Astrocyte (in vitro differentiated cells and primary cell): ENCODE data around the gene ZBTB45.

Experiments used
- EZH2 ChIP-seq: IDR thresholded peaks from 2 replicates; pipeline ENCODE4 v1.6.1; 2012; ENCODE audit warnings: mild to moderate bottlenecking, low read length, inconsistent platforms; ENCODE audit not compliant: insufficient read depth
- TF ChIP-seq, protein P1 (sequence below): IDR thresholded peaks from 2 replicates; pipeline ENCODE4 v1.5.1; 2011; ENCODE audit warnings: low read depth, mild to moderate bottlenecking, inconsistent platforms, low read length, moderate library complexity; ENCODE audit not compliant: insufficient read depth

DNA sequence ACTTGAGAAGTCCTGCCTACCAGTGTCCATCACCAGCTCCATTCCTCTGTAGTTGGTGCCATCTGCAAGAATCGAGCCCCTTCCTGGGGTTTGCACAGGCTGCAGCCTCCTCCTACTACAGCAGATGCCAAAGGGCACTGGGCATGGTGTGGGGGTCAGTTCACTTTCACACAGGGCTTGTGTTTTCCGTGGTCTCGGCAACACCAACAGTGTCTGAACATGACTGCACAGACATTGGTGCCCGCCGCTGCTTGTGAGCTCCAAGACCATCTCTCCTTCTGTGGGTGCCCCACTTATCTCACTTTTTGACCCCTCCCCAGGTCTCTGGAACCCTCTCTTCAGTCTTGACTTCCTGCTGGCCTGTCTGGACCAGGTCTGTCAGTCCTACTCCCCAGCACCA, 28.2 kb downstream of the ZBTB45 start:
- TF ChIP-seq, protein P1, sequence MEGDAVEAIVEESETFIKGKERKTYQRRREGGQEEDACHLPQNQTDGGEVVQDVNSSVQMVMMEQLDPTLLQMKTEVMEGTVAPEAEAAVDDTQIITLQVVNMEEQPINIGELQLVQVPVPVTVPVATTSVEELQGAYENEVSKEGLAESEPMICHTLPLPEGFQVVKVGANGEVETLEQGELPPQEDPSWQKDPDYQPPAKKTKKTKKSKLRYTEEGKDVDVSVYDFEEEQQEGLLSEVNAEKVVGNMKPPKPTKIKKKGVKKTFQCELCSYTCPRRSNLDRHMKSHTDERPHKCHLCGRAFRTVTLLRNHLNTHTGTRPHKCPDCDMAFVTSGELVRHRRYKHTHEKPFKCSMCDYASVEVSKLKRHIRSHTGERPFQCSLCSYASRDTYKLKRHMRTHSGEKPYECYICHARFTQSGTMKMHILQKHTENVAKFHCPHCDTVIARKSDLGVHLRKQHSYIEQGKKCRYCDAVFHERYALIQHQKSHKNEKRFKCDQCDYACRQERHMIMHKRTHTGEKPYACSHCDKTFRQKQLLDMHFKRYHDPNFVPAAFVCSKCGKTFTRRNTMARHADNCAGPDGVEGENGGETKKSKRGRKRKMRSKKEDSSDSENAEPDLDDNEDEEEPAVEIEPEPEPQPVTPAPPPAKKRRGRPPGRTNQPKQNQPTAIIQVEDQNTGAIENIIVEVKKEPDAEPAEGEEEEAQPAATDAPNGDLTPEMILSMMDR, result no peak
- TF ChIP-seq EZH2, result no peak
